Progenitor cell of endocrine pancreas (in vitro differentiated cells): Measurements from ENCODE around the gene FOXN3. TPM values are rescaled to one million over a fixed set of nuclear protein-coding genes. Genes with fewer than 3 reads are reported as not detected.

ENCODE experiments used
- DNase-seq: peaks from one replicate; pipeline ENCODE4 v3.0.0; 2021; ENCODE audit warnings: low spot score; ENCODE audit not compliant: unreplicated experiment
- H3K27ac Mint-ChIP-seq: 2 replicates; pipeline ENCODE4 v1.8.0; 2021; ENCODE audit warnings: mild to moderate bottlenecking, moderate library complexity, mixed read lengths
- H3K27me3 Mint-ChIP-seq: 2 replicates; pipeline ENCODE4 v1.8.0; 2021; ENCODE audit warnings: mixed read lengths
- H3K36me3 Mint-ChIP-seq: 2 replicates; pipeline ENCODE4 v1.8.0; 2022; ENCODE audit warnings: mixed read lengths; ENCODE audit not compliant: insufficient read depth
- H3K4me1 Mint-ChIP-seq: 2 replicates; pipeline ENCODE4 v1.8.0; 2021; ENCODE audit warnings: low read depth, mixed read lengths
- H3K4me3 Mint-ChIP-seq: 2 replicates; pipeline ENCODE4 v1.8.0; 2021; ENCODE audit warnings: low read depth, mild to moderate bottlenecking, moderate library complexity, mixed read lengths
- H3K9me3 Mint-ChIP-seq: 2 replicates; pipeline ENCODE4 v1.8.0; 2021; ENCODE audit warnings: low read depth, mixed read lengths
- total RNA-seq: library from RNA; stranded (reverse); gene quantifications from 2 replicates; pipeline ENCODE4 v1.2.1, GENCODE V29; 2021
- TF ChIP-seq, protein P1 (sequence below): fragments of 200-600 bp; sonication (generic); IDR thresholded peaks from one replicate; pipeline ENCODE4 v1.5.0; 2021; ENCODE audit warnings: antibody characterized with exemption, mild to moderate bottlenecking; ENCODE audit not compliant: unreplicated experiment

Gene FOXN3
- total RNA-seq, 1 donor from 2014 or later: 25.8 TPM

DNA sequence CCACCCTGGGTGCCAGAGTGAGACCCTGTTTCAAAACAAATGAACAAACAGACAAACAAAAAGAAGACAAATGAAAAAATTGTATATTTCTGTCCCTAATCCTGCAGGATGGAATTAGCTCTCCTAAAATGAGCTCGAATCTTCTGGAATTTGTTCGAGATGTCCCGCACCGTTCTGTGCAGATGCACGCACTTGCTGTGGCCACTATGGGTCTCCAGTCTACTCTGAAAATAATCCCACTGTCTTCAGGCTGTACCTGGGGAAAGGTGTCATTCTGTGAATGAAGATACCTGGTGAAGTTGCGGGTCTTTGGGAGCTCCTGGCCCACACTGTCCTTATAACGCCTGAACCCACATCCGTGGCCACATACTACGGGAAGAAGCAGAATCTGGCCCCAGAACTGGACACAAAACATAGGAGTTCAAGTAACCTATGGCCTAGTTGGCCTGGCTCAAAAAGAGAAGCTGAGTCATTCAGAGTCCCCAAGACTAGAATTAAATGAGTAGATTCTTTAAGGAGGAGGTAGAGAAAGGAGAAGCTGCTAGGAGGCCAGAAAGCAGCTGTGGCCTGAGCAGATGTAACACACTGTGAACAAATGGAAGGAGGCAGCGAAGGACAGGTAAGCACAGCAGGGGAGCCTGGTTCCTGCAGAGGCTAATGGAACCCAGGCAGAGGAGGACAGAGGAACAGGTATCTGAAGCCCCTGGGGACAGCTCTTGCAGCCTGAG, 108.6 kb downstream of the FOXN3 start:
- peaks cover 4% of the 10 kb centered on the region for H3K36me3 Mint-ChIP-seq
- no peak for DNase-seq
- H3K9me3 Mint-ChIP-seq: no peaks in the 10 kb centered on the region
- peaks cover 21% of the 10 kb centered on the region for H3K27me3 Mint-ChIP-seq
- H3K27ac Mint-ChIP-seq: no peak overlapping the region
- H3K4me1 Mint-ChIP-seq: peaks cover 6% of the 10 kb centered on the region
- H3K4me3 Mint-ChIP-seq: no peak overlapping the region
- TF ChIP-seq, protein P1, sequence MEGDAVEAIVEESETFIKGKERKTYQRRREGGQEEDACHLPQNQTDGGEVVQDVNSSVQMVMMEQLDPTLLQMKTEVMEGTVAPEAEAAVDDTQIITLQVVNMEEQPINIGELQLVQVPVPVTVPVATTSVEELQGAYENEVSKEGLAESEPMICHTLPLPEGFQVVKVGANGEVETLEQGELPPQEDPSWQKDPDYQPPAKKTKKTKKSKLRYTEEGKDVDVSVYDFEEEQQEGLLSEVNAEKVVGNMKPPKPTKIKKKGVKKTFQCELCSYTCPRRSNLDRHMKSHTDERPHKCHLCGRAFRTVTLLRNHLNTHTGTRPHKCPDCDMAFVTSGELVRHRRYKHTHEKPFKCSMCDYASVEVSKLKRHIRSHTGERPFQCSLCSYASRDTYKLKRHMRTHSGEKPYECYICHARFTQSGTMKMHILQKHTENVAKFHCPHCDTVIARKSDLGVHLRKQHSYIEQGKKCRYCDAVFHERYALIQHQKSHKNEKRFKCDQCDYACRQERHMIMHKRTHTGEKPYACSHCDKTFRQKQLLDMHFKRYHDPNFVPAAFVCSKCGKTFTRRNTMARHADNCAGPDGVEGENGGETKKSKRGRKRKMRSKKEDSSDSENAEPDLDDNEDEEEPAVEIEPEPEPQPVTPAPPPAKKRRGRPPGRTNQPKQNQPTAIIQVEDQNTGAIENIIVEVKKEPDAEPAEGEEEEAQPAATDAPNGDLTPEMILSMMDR: no peak

GRCh38 chr14:89307409-89307808, 109.6 kb downstream of the FOXN3 start:
- H3K27ac Mint-ChIP-seq: no peak overlapping the region
- peaks cover 6% of the 10 kb centered on the region for H3K4me1 Mint-ChIP-seq
- no peak overlapping the region for H3K4me3 Mint-ChIP-seq
- peaks cover 7% of the 10 kb centered on the region for H3K36me3 Mint-ChIP-seq
- H3K9me3 Mint-ChIP-seq: no peaks in the 10 kb centered on the region
- TF ChIP-seq, protein P1: no peak
- H3K27me3 Mint-ChIP-seq: peaks cover 28% of the 10 kb centered on the region
- no peak for DNase-seq

DNA sequence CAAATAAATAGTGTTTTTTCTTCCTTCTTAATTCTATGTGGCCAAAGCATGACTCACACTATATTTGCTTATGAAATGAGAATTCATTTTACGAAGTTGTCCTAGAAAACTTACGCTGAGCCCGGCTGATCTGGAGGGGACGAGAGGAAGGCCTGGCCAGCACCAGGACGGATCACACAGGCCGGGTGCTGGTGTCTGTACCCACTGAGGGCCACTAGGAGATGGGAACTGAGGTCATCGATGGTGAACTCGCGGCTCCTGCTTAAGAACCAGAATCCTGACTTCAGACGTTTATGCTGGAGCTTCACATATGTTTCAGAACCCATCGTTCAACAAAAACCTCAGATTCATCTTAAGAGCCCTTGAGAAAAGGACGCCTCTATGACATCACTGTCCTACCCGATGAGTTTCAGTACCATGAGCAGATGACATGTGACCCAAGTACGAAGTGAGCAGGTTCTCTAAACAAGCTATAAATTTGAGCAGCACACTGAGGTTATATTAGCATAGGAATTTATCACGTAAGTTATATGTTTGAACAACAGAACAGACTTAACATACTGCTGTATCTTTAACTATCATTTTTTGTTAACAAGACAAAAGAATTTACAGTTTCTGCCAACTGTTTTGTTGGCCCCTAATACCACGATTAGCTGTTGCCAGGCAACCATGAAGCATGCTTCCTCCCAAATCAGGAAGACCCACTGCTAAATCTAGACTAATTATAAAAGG, 111.9 kb downstream of the FOXN3 start:
- Mint-ChIP-seq H3K4me1 (peaks cover 6% of the 10 kb centered on the region), H3K9me3 (peaks cover 4% of the 10 kb centered on the region), H3K4me3 (no peak overlapping the region), H3K36me3 (peaks cover 10% of the 10 kb centered on the region), H3K27me3 (peaks cover 26% of the 10 kb centered on the region), H3K27ac (no peak overlapping the region)
- TF ChIP-seq, protein P1: no peak
- DNase-seq: no peak

DNA sequence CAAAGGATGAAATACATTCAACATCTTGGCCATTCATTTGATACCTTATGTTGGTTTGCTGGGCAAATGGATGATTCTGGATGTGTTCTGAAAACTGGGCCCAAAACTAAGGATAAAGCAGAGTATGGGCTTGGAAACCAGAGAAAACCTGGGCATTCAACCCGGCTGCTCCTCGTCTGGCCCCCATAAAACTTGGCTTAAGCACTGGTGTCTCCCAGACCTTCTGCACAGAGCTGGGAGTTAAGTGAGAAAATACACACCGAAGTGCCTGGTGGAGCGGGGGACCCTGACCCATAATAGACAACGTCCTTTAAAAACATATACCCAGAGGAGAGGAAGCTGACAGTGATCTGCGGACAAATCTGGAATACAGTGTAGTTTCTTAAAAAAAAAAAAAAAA, 112.5 kb downstream of the FOXN3 start:
- no peak for DNase-seq
- peaks cover 23% of the 10 kb centered on the region for H3K27me3 Mint-ChIP-seq
- no peak overlapping the region for H3K27ac Mint-ChIP-seq
- TF ChIP-seq, protein P1: no peak
- H3K36me3 Mint-ChIP-seq: peaks cover 9% of the 10 kb centered on the region
- H3K9me3 Mint-ChIP-seq: peaks cover 4% of the 10 kb centered on the region
- no peak overlapping the region for H3K4me3 Mint-ChIP-seq
- peaks cover 6% of the 10 kb centered on the region for H3K4me1 Mint-ChIP-seq

DNA sequence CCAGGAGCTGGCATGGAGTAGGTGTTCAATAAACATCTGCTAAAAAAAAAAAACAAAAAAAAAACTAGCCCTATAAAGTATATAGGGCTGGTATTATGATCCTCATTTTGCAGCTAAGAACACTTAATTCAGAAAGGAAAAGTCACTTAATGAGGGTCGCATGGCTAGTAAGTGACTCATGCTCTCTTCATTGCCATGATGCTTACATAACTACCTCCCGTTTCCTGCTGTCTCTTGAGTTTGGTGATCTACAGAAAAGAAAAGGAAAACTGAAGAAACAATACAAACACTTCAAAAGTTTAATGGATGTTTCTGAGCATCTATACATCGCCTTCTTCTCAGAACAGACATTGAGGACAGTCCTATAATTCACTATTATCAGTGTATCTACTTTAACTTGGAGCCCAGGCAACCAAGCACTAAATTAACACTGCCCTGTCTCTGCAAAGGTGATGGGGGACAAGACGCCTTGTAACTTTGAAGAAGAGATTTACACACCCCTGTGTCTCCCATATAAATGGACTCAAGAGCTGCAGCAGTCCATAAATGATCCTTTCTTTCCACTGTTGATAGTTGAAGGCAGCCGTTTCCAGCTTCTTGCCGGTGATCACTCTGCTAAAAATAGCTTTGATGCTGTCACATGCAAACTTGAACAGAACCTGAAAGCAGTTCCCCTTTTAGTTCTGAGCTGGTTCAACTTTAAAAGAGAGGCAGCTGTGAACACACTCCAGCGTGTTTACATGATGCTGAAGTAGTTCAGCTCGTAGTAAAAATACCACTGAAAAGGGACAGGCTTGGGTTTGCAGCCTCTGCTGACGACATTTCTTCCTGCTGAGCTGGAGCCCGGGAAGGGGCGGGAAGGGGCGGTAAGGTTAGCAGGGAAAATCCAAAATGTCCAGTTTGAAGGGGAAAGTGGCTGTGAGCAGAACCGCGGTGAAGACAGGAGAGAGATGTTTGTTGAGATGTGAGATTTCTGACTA, 113.3 kb downstream of the FOXN3 start:
- TF ChIP-seq, protein P1: no peak
- peaks cover 9% of the 10 kb centered on the region for H3K36me3 Mint-ChIP-seq
- H3K4me1 Mint-ChIP-seq: peaks cover 6% of the 10 kb centered on the region
- H3K4me3 Mint-ChIP-seq: no peak overlapping the region
- H3K27me3 Mint-ChIP-seq: peaks cover 23% of the 10 kb centered on the region
- H3K9me3 Mint-ChIP-seq: peaks cover 4% of the 10 kb centered on the region
- DNase-seq: no peak
- H3K27ac Mint-ChIP-seq: no peak overlapping the region
